Endothelial cell of umbilical vein (primary cell): ENCODE results near the gene HOPX. TPM values are rescaled to one million over a fixed set of nuclear protein-coding genes. Genes with fewer than 3 reads are reported as not detected.

Source experiments
- BruUV-seq: library from RNA; stranded (reverse); fragments of 400-500 nt; replicated peaks from 2 replicates; lab custom pipeline; 2021; lab: Mats Ljungman, UMichigan
- CTCF ChIA-PET: fragments of 300-600, 350-600 bp; sonication (Branson Sonifier 250); formaldehyde crosslinking; loops from one replicate; lab custom pipeline; 2021; ENCODE audit warnings: antibody characterized with exemption, inconsistent platforms; lab: Charles Lee
- POLR2A ChIA-PET: fragments of 300-600, 350-600 bp; sonication (Branson Sonifier 250); formaldehyde crosslinking; loops from one replicate; lab custom pipeline; 2021; ENCODE audit warnings: antibody characterized with exemption, inconsistent platforms; lab: Charles Lee
- DNase-seq: peaks from one replicate; pipeline ENCODE4 v3.0.0-alpha.2; 2011; ENCODE audit warnings: low read depth, low spot score
- FAIRE-seq: peaks from 2 replicates; lab custom pipeline; 2011; peaks lifted over from hg19 to GRCh38; lab: Jason Lieb, UNC
- H2AFZ ChIP-seq: 2 replicates; pipeline ENCODE4 v1.6.0; 2012; ENCODE audit warnings: low read depth, low read length, control low read depth, inconsistent platforms
- H3K27ac ChIP-seq: 2 replicates; pipeline ENCODE4 v1.5.1; 2011; ENCODE audit warnings: low read depth, mild to moderate bottlenecking, control low read depth, low read length, moderate library complexity; ENCODE audit not compliant: insufficient read depth
- H3K27me3 ChIP-seq, 2 experiments: 2 replicates each; pipeline versions ENCODE4 v1.6.0 to v1.6.1; 2011; ENCODE audit warnings: low read length in 2 of 2, mixed read lengths in 1 of 2; ENCODE audit not compliant: control insufficient read depth in 2 of 2, insufficient read depth in 2 of 2
- H3K36me3 ChIP-seq, 2 experiments: 2 replicates in 1 of 2; 3 replicates in 1 of 2; pipeline ENCODE4 v1.5.1; 2011; ENCODE audit warnings: low read length in 2 of 2, mild to moderate bottlenecking in 1 of 2, moderate library complexity in 1 of 2; ENCODE audit not compliant: control insufficient read depth in 2 of 2, insufficient read depth in 2 of 2; ENCODE audit errors: extremely low read depth in 1 of 2
- H3K4me1 ChIP-seq: 3 replicates; pipeline ENCODE4 v1.5.1; 2011; ENCODE audit warnings: mild to moderate bottlenecking, low read length; ENCODE audit not compliant: control insufficient read depth, insufficient read depth; ENCODE audit errors: extremely low read depth
- H3K4me2 ChIP-seq: 2 replicates; pipeline ENCODE4 v1.6.1; 2011; ENCODE audit warnings: low read length, control low read depth, mixed read lengths; ENCODE audit not compliant: insufficient read depth
- H3K4me3 ChIP-seq, 3 experiments: fragments of 200-600 bp in 1 of 3; sonication (generic), shearing (Covaris generic) in 1 of 3; replicated peaks in 1 of 3; 2 replicates each; pipeline ENCODE4 v1.5.1; 2011 to 2016; ENCODE audit warnings: control low read depth in 3 of 3, low read length in 3 of 3, mild to moderate bottlenecking in 2 of 3, inconsistent platforms in 1 of 3, low read depth in 1 of 3, moderate library complexity in 1 of 3; ENCODE audit not compliant: insufficient read depth in 1 of 3
- H3K79me2 ChIP-seq: 2 replicates; pipeline ENCODE4 v1.6.0; 2012; ENCODE audit warnings: low read length, inconsistent platforms; ENCODE audit not compliant: control insufficient read depth, insufficient read depth
- H3K9ac ChIP-seq: replicated peaks from 2 replicates; pipeline ENCODE3; 2011; ENCODE audit warnings: low read length, control low read depth; ENCODE audit not compliant: insufficient read depth; ENCODE audit errors: extremely low read depth
- H3K9me1 ChIP-seq: replicated peaks from 3 replicates; pipeline ENCODE4 v1.6.0; 2011; ENCODE audit warnings: mild to moderate bottlenecking, low read length; ENCODE audit not compliant: control insufficient read depth, insufficient read depth; ENCODE audit errors: extremely low read depth
- H3K9me3 ChIP-seq: replicated peaks from 2 replicates; pipeline ENCODE4 v1.5.1; 2012; ENCODE audit warnings: low read length, inconsistent platforms; ENCODE audit not compliant: control insufficient read depth, insufficient read depth
- H4K20me1 ChIP-seq: replicated peaks from 2 replicates; pipeline ENCODE3; 2011; ENCODE audit warnings: mild to moderate bottlenecking, low read length; ENCODE audit not compliant: control insufficient read depth, insufficient read depth; ENCODE audit errors: extremely low read depth
- EZH2 ChIP-seq: IDR thresholded peaks from 2 replicates; pipeline ENCODE4 v1.6.1; 2012; ENCODE audit warnings: borderline replicate concordance, low read depth, mild to moderate bottlenecking, moderate library complexity, low read length, inconsistent platforms; ENCODE audit not compliant: severe bottlenecking
- FOS ChIP-seq: IDR thresholded peaks from 2 replicates; pipeline ENCODE4 v1.6.1; 2011; ENCODE audit warnings: mild to moderate bottlenecking, low read length, moderate library complexity, borderline replicate concordance; ENCODE audit not compliant: insufficient read depth
- GATA2 ChIP-seq: IDR thresholded peaks from 2 replicates; pipeline ENCODE4 v1.7.0; 2011; ENCODE audit warnings: low read depth, mild to moderate bottlenecking, moderate library complexity, mixed read lengths, low read length; ENCODE audit not compliant: insufficient read length, insufficient read depth
- JUN ChIP-seq: IDR thresholded peaks from 2 replicates; pipeline ENCODE4 v1.6.1; 2011; ENCODE audit warnings: borderline replicate concordance, low read depth; ENCODE audit not compliant: insufficient read length, insufficient read depth
- MYC ChIP-seq: IDR thresholded peaks from one replicate; pipeline ENCODE4 v1.6.1; 2011; ENCODE audit warnings: mild to moderate bottlenecking, low read depth, low read length
- POLR2A ChIP-seq: IDR thresholded peaks from 2 replicates; pipeline ENCODE4 v1.6.1; 2012; ENCODE audit warnings: low read depth, mild to moderate bottlenecking, control low read depth, low read length
- POLR2AphosphoS5 ChIP-seq: IDR thresholded peaks from 2 replicates; pipeline ENCODE4 v1.6.1; 2012; ENCODE audit warnings: low read depth, mild to moderate bottlenecking, control low read depth, low read length, moderate library complexity; ENCODE audit not compliant: insufficient read depth
- dilution Hi-C: fragments of 300-500 bp; cut with MboI; formaldehyde crosslinking; loops from one replicate; pipeline ENCODE4 v1.15.0; 2019; ENCODE audit warnings: low sequenced_read_pairs; ENCODE audit not compliant: extremely low pct_ligation_motif_present
- intact Hi-C: fragments of 100-400 bp; cut with micrococcal nuclease; formaldehyde crosslinking; loops from one replicate; pipeline ENCODE4 v1.10.0; 2022
- polyA plus RNA-seq, 4 experiments: library from polyadenylated mRNA; depleted of rRNA in 3 of 4; stranded (reverse) in 3 of 4; unstranded in 1 of 4; fragments of >200 nt; gene quantifications; 2 replicates each; pipeline versions ENCODE4 v1.2.1 to v1.2.3, GENCODE V29; 2011 to 2012; ENCODE audit warnings: missing spikeins in 1 of 4
- total RNA-seq: library from RNA; stranded (reverse); gene quantifications from 2 replicates; pipeline ENCODE4 v1.2.3, GENCODE V29; 2021
- TF ChIP-seq, protein P1 (sequence below): IDR thresholded peaks from 2 replicates; pipeline ENCODE4 v1.6.1; 2011; ENCODE audit not compliant: insufficient read depth, insufficient read length
- TF ChIP-seq, protein P2 (sequence below), 2 donors: IDR thresholded peaks; 1 replicate in 1 of 2; 2 replicates in 1 of 2; pipeline ENCODE4 v1.5.1; 2011; ENCODE audit warnings: low read length in 2 of 2, mild to moderate bottlenecking in 2 of 2, moderate library complexity in 2 of 2, control low read depth in 1 of 2, inconsistent platforms in 1 of 2, low read depth in 1 of 2; ENCODE audit not compliant: insufficient read depth in 1 of 2; ENCODE audit errors: extremely low read depth in 1 of 2

The HOPX gene
- total and polyA plus RNA-seq, 2 donors (not counting 3 experiments of a cell fraction or from before 2014, with no cell fraction given) = 3.8 to 5.8 TPM

DNA sequence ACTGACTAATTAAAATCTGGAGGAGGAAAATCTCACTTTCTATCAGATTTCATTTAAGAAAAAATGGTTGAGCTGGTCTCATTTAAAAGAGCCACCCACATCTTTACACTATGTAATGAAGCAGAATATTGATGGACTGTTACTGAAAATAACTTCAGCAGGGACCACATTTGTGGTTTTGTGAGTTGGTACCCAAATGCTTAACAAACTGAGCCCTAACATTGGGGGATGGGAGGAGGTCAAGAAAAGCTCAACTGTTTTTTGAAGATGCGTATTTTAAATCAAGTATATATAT, 30.1 kb downstream of the HOPX start:
- ChIA-PET POLR2A (no interaction called here), CTCF (interaction anchor here (1.9 kb wide), 1 partner anchor 10 kb away, joined by 18 read pairs; no protein-coding TSS in a partner anchor)
- Histone ChIP-seq H3K9ac (no peak overlapping the region), H3K9me3 (no peaks in the 10 kb centered on the region), H3K4me1 (peaks cover 30% of the 10 kb centered on the region), H3K27ac (no peak overlapping the region), H3K9me1 (no peaks in the 10 kb centered on the region), H3K36me3 (no peaks in the 10 kb centered on the region), H3K4me2 (no peak overlapping the region), H3K79me2 (no peaks in the 10 kb centered on the region), H3K27me3 (peaks cover 0 to under 1% of the 10 kb centered on the region in 2 experiments), H4K20me1 (no peaks in the 10 kb centered on the region), H3K4me3 (no peak overlapping the region), H2AFZ (no peak overlapping the region)
- FAIRE-seq (no peak), DNase-seq (no peak)
- intact Hi-C loops = no loop called here
- BruUV-seq = no TSS peak
- dilution Hi-C loops = no loop called here
- TF ChIP-seq GATA2 (no peak), JUN (no peak), MYC (no peak), POLR2AphosphoS5 (no peak), FOS (no peak), EZH2 (no peak), POLR2A (no peak)
- TF ChIP-seq, protein P1, sequence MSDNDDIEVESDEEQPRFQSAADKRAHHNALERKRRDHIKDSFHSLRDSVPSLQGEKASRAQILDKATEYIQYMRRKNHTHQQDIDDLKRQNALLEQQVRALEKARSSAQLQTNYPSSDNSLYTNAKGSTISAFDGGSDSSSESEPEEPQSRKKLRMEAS = no peak
- TF ChIP-seq, protein P2, sequence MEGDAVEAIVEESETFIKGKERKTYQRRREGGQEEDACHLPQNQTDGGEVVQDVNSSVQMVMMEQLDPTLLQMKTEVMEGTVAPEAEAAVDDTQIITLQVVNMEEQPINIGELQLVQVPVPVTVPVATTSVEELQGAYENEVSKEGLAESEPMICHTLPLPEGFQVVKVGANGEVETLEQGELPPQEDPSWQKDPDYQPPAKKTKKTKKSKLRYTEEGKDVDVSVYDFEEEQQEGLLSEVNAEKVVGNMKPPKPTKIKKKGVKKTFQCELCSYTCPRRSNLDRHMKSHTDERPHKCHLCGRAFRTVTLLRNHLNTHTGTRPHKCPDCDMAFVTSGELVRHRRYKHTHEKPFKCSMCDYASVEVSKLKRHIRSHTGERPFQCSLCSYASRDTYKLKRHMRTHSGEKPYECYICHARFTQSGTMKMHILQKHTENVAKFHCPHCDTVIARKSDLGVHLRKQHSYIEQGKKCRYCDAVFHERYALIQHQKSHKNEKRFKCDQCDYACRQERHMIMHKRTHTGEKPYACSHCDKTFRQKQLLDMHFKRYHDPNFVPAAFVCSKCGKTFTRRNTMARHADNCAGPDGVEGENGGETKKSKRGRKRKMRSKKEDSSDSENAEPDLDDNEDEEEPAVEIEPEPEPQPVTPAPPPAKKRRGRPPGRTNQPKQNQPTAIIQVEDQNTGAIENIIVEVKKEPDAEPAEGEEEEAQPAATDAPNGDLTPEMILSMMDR (IDR thresholded peaks at IDR 0.05; ENCODE audit: extremely low read depth in 1 of 2, insufficient read depth in 1 of 2, low read depth in 1 of 2, low read length in 2 of 2) = no peak
